Epithelial cell of prostate (primary cell): Measurements from ENCODE around the gene CLNK.

Source experiments
- DNase-seq: peaks from one replicate; pipeline ENCODE4 v3.0.0-alpha.2; 2011; ENCODE audit warnings: low read depth, low spot score
- H3K27ac ChIP-seq: fragments of 450-650 bp; 2 replicates; pipeline ENCODE4 v1.5.1; 2017; ENCODE audit warnings: mild to moderate bottlenecking

CLNK gene

GRCh38 chr4:10701702-10702460 is 17.3 kb upstream of the CLNK start:
- H3K27ac ChIP-seq: no peak overlapping the region
- no peak for DNase-seq

- H3K27ac ChIP-seq: no peak overlapping the region
- DNase-seq: no peak
Observed at GRCh38 chr4:10701161-10701560, 16.6 kb upstream of the CLNK start.

GRCh38 chr4:10698172-10698571 is 13.6 kb upstream of the CLNK start:
- no peak for DNase-seq
- no peak overlapping the region for H3K27ac ChIP-seq

- no peak for DNase-seq
- no peak overlapping the region for H3K27ac ChIP-seq
Observed at GRCh38 chr4:10697086-10697485, 12.5 kb upstream of the CLNK start.

GRCh38 chr4:10696253-10696652 is 11.7 kb upstream of the CLNK start:
- no peak overlapping the region for H3K27ac ChIP-seq
- DNase-seq: no peak

GRCh38 chr4:10694828-10695209 is 10.3 kb upstream of the CLNK start:
- H3K27ac ChIP-seq: peak overlapping the region; percentile 43
- DNase-seq: no peak

- no peak for DNase-seq
- H3K27ac ChIP-seq: peak overlapping the region; percentile 43
Observed at GRCh38 chr4:10694151-10694827, 9.7 kb upstream of the CLNK start.

GRCh38 chr4:10691651-10692050 is 7.1 kb upstream of the CLNK start:
- H3K27ac ChIP-seq: no peak overlapping the region
- no peak for DNase-seq

GRCh38 chr4:10690185-10690907 is 5.8 kb upstream of the CLNK start:
- no peak for DNase-seq
- H3K27ac ChIP-seq: no peak overlapping the region

GRCh38 chr4:10688846-10689245 is 4.3 kb upstream of the CLNK start:
- no peak overlapping the region for H3K27ac ChIP-seq
- DNase-seq: no peak

- DNase-seq: no peak
- no peak overlapping the region for H3K27ac ChIP-seq
Observed at GRCh38 chr4:10688022-10688421, 3.5 kb upstream of the CLNK start.

GRCh38 chr4:10687526-10687925 is 3.0 kb upstream of the CLNK start:
- H3K27ac ChIP-seq: no peak overlapping the region
- no peak for DNase-seq

- H3K27ac ChIP-seq: no peak overlapping the region
- DNase-seq: no peak
Observed at GRCh38 chr4:10682397-10682796, 2.2 kb downstream of the CLNK start.

- no peak for DNase-seq
- H3K27ac ChIP-seq: no peak overlapping the region
Observed at GRCh38 chr4:10677796-10678497, 6.6 kb downstream of the CLNK start.

- DNase-seq: no peak
- no peak overlapping the region for H3K27ac ChIP-seq
Observed at GRCh38 chr4:10673817-10674369, 10.7 kb downstream of the CLNK start.

- no peak for DNase-seq
- no peak overlapping the region for H3K27ac ChIP-seq
Observed at GRCh38 chr4:10672379-10672778, 12.2 kb downstream of the CLNK start.

GRCh38 chr4:10671799-10672198 is 12.8 kb downstream of the CLNK start:
- no peak for DNase-seq
- no peak overlapping the region for H3K27ac ChIP-seq

GRCh38 chr4:10671366-10671765 is 13.2 kb downstream of the CLNK start:
- no peak for DNase-seq

GRCh38 chr4:10670321-10670720 is 14.2 kb downstream of the CLNK start:
- DNase-seq: no peak

More at GRCh38 chr4:10671366-10671765, 13.2 kb downstream of the CLNK start:
- H3K27ac ChIP-seq: no peak overlapping the region

GRCh38 chr4:10667701-10668326 is 16.8 kb downstream of the CLNK start:
- no peak overlapping the region for H3K27ac ChIP-seq
- DNase-seq: no peak

More at GRCh38 chr4:10670321-10670720, 14.2 kb downstream of the CLNK start:
- no peak overlapping the region for H3K27ac ChIP-seq
